Stimulated activated CD8-positive, alpha-beta memory T cell treated with anti-CD3 and anti-CD28 coated beads, Interleukin-12 subunit alpha, Interleukin-12 subunit beta, amount 100 ng/mL, for 1 hour (primary cell): Measurements from ENCODE around the gene ALG1.
A peak's percentile ranks its signal among the peaks of the same experiment; 100 is the strongest.
"Not testable (repeated sequence)": the region's sequence is repeated elsewhere in the genome, so short reads cannot be mapped to it uniquely, and the experiment has no call there.

Experiments
- DNase-seq: peaks from one replicate; pipeline ENCODE4 v3.0.0-alpha.2; 2020; ENCODE audit warnings: low read depth

Gene ALG1

DNA sequence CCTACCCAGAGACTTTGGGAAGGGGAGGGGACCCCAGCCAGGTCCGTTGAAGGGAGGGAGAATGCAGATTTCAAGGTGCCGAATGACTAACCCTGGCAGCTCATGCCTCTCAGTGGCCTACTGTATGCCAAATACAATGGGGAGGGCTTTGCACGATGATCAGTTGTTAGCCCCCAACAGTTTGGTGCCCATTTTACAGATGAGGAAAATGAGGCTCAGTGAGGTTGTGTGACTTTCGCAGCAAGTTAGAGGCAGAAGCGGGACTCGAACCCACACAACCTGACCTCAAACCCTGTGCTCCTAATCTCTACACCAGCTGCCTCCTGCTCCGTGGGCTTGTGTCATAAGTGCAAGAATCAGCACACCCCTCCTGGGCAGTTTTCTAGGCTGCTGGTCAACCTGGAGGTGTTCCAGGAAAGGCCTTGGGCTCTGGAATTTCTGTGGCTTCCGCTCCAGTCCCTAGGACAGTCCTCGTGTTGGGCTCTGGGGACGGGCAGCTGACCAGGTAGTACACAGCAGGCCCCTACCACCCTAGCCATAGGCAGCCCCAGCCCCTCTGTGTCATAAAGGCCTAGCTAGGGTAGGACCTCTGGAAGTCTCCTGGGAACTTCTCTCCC is 26.0 kb upstream of the ALG1 start:
- DNase-seq = no peak

DNA sequence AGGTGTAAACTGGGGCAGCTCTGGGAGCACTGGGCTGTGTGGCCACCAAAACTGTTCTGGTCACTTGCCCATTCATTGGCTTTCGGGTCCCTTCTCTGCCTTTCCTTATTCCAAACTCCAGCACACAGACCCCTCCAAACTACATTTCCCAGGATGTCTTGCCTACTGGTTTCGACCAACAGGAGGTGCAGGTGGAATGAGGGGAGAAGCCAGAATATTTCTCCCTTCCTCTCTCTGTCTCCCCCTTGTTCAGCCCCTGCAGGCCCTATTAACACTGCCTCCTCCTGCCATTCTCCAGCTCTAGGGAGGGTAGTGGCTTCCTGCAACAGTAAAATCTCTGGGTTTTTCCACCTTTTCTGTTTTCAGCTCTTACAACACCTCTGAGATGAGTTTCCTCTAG is 24.7 kb upstream of the ALG1 start:
- no peak for DNase-seq

DNA sequence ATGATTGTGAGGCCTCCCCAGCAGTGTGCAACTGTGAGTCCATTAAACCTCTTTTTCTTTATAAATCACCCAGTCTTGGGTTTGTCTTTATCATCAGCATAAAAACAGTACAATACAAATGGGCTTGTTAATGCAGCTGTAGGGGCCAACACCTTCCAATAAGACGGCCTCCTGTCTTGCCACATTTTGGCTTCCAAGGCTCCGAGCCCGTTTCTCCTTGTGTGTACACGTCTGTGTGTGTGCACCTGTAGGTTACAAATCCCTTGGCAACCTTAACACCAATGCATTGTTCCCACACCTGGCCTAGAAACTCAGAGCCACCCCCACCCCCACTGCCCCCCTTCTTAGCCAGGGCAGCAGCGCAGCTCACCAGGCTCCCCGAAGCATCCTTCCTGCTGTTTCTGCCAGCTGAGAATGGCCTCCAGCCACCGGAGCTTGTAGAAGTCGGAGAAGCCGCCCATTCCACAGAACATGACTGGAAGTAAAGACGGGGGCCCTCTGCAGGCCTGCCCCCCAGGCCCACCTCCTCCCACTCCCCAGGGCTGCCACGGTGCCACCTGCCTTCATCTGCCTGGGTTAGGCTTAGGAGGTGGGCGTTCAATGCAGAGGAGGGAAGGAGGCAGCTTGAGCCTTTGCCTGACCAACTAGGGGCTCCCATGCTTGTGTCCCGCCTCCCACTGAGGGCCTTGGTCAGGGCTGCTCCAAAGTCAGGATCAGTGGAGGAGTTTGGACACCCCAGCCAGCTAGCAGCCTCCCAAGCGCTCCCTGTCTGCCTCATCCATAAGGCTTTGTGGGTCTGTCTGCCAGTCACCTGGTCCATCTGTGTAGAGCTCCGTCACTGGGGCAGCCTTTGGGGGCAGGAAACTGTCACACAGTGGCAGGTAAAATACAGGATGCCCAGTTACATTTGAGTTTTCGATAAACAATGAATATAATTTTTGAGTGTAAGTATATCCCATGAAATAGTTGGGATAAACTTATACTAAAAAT is 16.5 kb upstream of the ALG1 start:
- DNase-seq = no peak

DNA sequence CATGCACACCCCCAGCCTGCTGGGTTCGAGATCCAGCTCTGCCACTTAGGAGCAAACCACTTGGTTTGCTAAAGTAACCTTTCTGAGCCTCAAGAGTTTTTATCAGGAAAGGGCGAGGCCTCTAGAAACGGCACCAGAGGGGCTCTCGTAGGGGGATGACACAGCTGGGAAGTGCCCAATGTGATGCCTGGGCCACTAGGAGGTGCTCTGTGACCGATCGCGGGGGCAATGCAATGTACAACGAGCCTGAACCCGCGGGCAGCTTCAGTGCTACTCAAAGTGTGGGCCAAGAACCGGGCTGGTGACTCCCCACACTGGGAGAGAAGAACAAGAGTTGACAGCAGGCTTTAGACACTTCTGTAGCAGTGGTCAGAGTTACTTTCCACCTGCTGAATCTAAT is 15.3 kb upstream of the ALG1 start:
- DNase-seq = peak; percentile 10

GRCh38 chr16:5058476-5058875 is 13.2 kb upstream of the ALG1 start:
- no peak for DNase-seq

DNA sequence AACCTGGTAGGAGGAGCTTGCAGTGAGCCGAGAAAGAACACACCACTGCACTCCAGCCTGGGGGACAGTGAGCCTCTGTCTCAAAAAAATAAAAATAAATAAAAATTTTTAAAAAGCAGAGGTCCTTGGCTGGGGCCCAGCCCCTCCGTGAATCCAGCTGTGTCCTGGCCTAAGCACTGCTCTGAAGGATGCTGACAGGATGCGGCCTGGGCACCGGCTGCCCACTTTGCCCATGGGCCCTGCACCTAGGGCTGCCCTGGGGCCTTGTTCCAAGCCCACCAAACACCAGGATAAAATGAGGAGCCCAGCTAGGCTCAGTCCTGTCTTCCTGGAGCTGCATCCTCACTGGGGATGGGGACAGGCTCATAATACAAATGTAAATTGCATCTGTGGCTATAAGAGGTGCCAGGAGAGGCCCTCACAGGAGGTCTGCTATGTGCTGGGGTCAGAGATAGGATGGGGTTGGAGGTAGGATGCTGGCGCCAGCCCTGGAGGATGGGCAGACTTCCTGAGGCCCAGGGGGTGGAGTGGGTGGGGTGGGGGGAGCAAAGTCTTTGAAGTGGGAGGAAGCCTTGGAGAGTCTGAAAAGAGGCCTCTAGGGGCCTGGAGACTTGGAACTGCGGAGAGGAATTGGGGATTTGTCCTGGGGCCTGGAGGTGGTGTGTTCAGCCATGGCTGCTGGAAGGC is 12.1 kb upstream of the ALG1 start:
- no peak for DNase-seq

DNA sequence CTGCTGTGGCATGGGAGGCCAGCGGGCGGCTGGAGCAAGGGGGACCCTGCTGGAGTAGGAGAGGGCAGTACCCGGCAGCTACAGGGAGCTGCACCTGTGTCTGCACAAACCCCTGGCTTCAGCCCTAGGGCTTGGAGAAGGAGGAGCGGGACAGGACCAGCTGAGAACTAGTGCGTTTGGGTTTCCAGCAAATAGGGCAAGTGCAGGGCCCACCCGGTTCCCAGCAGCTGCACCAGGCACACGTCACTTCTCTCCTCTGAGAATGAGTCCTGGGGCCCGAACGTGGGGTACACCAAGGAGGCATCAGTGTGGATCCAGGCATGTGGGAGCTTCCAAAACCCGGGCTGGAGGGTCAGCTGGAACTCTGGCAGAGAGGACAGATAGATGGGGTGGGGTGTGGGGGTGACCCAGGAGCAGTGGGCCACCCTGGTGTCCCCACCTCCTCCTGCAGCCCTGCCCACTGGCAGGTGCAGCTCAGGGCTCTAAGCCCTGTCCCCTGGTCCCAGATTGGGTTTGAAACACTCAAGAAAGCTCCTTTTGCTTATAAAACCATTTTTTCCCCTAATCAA is 11.5 kb upstream of the ALG1 start:
- DNase-seq = no peak

- no peak for DNase-seq
Observed at GRCh38 chr16:5062051-5062450, 9.6 kb upstream of the ALG1 start.

DNA sequence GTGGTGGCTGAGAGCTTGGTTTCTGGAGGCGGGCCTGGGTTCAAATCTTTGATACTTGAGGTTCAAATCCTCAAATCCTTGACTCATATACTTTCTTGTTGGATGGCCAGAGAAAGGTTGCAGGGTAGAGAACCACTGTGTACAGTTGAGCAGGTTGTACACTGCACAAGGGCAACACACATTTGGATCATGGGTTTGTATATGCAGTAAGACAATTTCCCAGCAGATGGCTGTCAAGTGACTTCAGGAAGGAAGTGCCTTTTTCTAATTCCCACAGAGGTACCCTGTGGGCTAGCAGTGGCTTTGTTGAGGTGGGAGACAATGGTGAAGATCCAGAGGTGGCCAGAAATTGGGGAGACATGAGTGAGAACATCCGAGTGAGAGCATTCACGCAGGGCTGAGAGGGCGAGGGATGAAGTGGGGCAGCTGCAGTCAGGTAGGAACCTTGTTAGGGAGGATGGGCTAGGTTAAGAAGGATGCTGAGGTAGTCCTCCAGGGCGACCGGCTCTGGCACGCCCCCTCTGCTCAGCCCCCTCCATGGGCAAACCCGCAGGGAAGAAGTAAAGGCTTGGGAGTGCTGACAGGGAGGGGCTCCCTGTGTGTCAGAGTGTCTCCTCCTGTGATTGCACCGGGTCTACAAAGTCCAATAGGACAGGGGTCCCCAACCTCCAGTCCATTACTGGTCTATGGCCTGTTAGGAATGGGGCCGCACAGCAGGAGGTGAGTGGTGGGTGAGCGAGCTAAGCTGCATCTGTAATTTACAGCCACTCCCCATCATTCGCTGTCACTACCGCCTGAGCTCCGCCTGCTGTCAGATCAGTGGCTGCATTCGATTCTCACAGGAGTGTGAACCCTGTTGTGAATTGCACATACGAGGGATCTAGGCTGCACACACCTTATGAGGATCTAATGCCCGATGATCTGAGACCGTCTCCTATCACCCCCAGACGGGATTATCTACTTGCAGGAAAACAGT is 8.6 kb upstream of the ALG1 start:
- DNase-seq = no peak

- no peak for DNase-seq
Observed at GRCh38 chr16:5064915-5065314, 6.7 kb upstream of the ALG1 start.

- DNase-seq = no peak
Observed at GRCh38 chr16:5065326-5065725, 6.3 kb upstream of the ALG1 start.

DNA sequence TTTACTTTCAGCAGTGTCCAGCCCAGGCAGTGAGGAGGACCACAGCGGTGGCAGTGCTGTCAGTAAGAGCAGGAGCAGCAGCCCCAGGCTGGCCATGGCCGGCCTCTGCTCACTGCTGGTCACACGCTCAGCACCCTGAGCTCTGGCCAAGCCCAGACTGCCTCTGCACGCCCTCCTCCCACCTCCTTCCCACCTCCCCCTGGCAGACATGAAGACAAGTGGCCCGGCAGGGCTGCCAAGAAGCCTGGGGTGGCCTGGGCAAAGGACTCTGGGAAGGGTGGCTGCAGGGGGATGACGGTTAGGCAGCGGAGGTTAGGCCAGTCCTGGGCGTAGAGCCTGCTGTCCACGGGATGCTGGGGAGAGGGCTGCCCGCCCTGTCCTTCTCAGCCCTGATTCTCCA is 5.8 kb upstream of the ALG1 start, which contains the start of gene C16orf89:
C16orf89 (minus strand) TSS at position 144 of the 400 bp plus-strand sequence; CDS start at position 96, 48 bp downstream.
- no peak for DNase-seq

GRCh38 chr16:5066511-5066910 is 5.1 kb upstream of the ALG1 start:
- no peak for DNase-seq

- DNase-seq = no peak
Observed at GRCh38 chr16:5069048-5069447, 2.6 kb upstream of the ALG1 start.

- no peak for DNase-seq
Observed at GRCh38 chr16:5069854-5070253, 1.8 kb upstream of the ALG1 start.

- no peak for DNase-seq
Observed at GRCh38 chr16:5070431-5071186, 1.0 kb upstream of the ALG1 start.

DNA sequence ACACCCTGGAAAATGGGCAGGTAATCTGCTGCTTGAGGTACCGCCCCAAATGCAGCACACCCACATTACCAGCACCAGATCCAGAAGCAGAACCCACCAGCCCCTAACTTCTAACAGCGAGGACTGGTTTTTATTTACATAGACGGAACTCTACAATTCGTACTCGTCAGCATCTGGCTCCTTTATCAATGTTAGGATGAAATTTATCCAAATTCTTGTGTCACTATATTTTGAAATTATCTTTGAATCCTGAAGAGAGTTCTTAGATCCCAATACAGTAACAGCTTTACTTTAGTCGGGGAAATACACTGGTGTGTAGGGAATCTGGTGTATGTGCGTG is 332 bp upstream of the ALG1 start:
- no peak for DNase-seq

- DNase-seq = no peak
Observed at GRCh38 chr16:5072334-5073278, 963 bp downstream of the ALG1 start.

DNA sequence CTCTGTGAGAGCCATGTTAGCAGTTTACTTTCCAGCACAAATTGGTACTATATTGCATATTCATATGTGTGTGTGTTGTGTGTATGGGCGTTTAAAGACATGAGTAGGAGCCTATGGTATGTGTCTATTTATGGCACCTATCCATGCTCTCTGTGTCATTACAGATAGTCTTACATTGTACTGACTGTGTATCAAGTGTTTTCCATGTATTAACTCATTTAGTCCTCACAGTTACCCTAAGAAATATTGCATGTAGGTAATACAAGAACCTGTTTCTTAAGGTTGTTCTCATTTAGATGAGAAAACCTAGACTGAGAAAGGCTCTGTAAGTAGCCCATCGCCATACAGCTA is 1.6 kb downstream of the ALG1 start:
- DNase-seq = no peak

GRCh38 chr16:5073771-5074170 is 2.1 kb downstream of the ALG1 start:
- DNase-seq = not testable (repeated sequence)
